ENCODE results near the gene SLC25A21.

SLC25A21 gene

GRCh38 chr14:36661506-36662257 lies 510.7 kb downstream of the SLC25A21 start, which contains the start of gene PAX9:
Gene PAX9, plus strand, starts transcription at chr14:36661860. Its CDS starts 230 bp downstream, at chr14:36662090.
- DNase-seq (ENCODE audit: low read depth): peak; percentile 40

- no peak for DNase-seq (ENCODE audit: low read depth)
Measured at GRCh38 chr14:36660736-36661505, 511.5 kb downstream of the SLC25A21 start.

DNA sequence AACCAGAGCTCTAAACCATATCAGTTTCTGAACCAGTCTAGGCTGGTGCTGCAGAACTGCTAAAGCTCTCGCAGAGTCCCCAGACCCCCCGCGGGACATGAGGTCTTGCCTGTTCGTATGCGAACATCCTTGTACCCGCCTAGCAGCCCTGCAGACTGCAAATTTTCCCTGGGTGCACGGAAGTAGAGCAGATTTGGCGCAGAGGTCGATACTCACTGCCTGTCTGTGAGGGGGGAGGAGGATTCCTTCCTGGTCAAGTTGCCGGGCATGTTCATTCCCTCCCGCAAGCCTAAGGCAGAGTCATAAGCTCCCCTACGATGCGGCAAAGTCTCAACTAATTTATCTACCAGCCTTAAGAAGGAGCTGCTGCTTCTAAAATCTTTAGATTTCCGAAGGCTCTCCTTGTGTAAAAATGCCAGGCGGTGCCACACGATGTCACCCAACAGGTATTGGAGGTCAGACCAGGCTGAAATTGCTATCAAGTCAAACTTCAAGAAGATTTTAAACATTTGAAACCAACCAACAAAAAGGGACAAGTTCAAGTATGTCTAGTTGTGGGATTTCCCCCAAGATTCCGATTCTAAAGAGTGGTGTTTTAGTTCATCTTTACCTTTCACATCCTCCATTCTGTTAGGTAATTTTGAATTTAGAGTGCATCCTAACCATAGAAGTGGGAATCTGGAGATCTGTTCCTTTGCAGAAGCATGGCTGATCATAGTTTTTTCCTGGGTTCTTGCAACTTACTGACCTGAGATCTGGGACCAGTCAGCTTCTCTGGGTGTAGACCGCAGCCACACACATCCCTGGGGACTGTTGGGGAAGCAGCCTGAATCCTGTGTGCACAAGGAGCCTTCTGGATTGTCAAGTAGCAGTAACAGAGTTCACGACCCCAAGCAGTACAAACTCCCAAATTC lies 512.3 kb downstream of the SLC25A21 start:
- DNase-seq (ENCODE audit: low read depth): no peak

GRCh38 chr14:36659010-36659821 lies 513.2 kb downstream of the SLC25A21 start:
- no peak for DNase-seq (ENCODE audit: low read depth)

GRCh38 chr14:36658123-36659009 lies 514.0 kb downstream of the SLC25A21 start:
- no peak for DNase-seq (ENCODE audit: low read depth)

GRCh38 chr14:36657399-36658122 lies 514.8 kb downstream of the SLC25A21 start:
- no peak for DNase-seq (ENCODE audit: low read depth)

DNA sequence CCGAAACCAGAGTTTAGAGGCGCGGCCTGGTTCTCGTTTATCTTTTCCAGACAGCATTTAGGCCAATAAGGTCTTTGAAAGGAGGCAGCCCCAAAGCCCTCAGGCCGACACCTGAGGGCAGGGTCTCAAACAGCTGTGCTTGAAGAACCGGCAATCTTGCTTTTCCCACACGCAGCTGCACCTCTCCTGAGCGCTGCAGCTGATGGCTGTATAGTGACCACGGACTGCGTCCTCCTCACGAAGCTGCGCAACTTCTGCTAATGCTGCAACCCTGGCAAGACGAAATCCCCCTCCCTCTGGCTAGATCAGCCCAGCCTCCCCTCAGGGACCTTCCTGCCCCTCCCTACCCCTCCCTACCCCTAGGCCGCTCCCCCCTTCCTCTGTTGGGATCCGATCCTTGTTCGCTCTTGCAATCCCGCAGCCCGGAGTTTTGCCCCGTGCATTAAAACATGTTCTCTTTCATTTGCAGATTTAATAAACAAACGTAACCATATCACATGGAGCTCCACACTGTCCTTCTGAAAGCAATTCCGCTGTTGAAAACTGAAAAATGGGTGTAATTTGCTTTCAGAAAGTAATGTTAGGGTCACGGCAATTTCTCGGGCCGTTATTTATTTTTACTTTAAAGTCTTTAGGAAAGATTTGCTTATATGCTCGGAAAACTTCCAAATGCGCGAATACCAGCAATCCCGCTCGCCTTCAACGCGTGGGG lies 515.6 kb downstream of the SLC25A21 start:
- no peak for DNase-seq (ENCODE audit: low read depth)

GRCh38 chr14:36655963-36656686 lies 516.3 kb downstream of the SLC25A21 start:
- no peak for DNase-seq (ENCODE audit: low read depth)

DNA sequence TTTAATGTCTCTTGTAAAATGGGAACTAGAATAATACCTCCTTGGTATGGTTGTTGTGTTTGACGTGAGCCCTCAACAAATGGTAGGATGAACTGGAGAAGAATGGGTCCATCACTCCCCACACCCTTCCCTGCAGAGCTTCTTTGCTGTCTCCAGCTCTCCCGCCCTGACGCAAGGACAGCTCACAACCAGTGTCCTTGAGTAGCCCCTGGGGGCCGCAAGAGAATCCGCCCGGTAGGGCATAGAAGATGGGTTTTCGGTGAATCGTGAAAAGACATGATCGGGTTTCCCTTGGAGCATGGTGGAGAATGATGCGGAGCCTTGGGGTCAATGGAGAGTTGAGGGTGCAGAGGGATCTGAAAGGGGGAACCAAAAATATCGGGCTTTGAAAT lies 516.8 kb downstream of the SLC25A21 start:
- DNase-seq (ENCODE audit: low read depth): no peak

DNA sequence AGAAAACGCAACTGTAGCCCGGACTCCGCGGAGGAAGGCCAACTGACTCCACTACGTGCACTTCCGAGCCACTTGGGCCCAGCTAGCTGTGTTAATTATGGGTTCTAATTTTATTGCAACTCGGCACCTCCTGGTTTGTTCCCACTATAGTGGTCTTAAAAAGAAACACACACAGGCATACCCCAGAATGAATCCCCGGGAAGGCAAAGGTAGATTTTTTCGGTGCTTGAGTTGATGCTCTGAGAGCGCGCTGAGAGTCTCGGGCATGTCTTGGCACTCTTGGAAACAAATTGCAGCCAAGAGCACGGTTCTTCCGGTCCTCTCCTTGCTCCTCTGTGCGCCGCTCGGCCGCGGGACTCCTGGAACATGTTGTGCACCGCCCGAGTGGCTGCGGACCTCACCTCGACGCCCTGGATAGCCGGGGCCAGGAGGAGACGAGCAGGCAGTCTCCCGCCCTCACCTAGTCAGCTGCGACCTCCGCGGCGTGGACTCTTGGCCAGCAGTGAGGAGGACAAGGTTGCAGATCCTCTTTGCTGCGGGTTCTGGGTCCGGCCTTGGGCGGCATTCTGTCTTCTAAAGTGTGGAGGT lies 517.5 kb downstream of the SLC25A21 start:
- no peak for DNase-seq (ENCODE audit: low read depth)

GRCh38 chr14:36653962-36654793 lies 518.2 kb downstream of the SLC25A21 start:
- no peak for DNase-seq (ENCODE audit: low read depth)

GRCh38 chr14:36653413-36653812 lies 519.0 kb downstream of the SLC25A21 start:
- no peak for DNase-seq (ENCODE audit: low read depth)

DNA sequence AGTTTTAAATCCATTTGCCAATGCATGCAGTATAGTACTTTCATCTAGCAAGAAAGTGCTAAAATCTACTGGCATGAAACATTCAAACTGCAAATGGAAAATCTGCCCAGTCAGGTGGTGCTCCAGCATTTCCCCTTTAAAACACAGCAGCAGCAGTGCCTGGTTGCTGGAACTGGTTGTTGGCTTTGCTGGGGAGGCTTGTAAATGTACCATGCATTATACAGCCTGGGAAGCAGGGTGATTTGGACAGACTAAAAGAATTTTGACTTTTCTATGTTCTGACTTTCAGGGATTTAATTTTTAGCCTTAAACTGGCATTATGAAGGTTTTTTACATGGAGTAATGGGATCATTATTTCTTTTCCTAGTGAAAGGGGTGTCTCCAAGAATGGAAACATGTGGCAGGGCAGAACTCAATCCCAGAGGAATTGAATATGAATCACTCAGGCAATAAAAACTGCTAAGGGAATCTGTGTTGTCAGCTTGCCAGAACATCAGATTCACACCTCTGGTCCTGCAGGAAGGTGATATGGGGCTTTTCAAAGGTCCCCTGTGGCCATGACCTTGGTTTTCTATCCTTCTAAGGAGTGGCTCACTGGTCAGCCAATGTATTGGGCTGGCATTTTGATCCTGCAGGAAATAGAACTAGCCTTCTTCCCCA lies 519.7 kb downstream of the SLC25A21 start:
- DNase-seq (ENCODE audit: low read depth): no peak

GRCh38 chr14:36649872-36650650 lies 522.3 kb downstream of the SLC25A21 start:
- DNase-seq (ENCODE audit: low read depth): no peak
